GM12865 (cell line): ENCODE results near the gene SETD9.
A peak's percentile ranks its signal among the peaks of the same experiment; 100 is the strongest.

Source experiments
- DNase-seq: peaks from one replicate; pipeline ENCODE4 v3.0.0; 2010; ENCODE audit warnings: low read depth
- H3K4me3 ChIP-seq: 2 replicates; pipeline ENCODE4 v1.5.1; 2011; ENCODE audit warnings: mild to moderate bottlenecking, low read depth, low read length, control low read depth
- CTCF ChIP-seq: IDR thresholded peaks from 2 replicates; pipeline ENCODE4 v1.5.1; 2011; ENCODE audit warnings: low read length, control low read depth, low read depth, inconsistent platforms; ENCODE audit not compliant: insufficient read depth; ENCODE audit errors: missing control alignments

The SETD9 gene

GRCh38 chr5:56919942-56920662 lies 10.7 kb downstream of the SETD9 start:
- TF ChIP-seq CTCF: no peak
- no peak for DNase-seq
- no peak overlapping the region for H3K4me3 ChIP-seq

- H3K4me3 ChIP-seq: no peak overlapping the region
- no peak for DNase-seq
- no peak for TF ChIP-seq CTCF
These were observed 13.5 kb downstream of the SETD9 start for GRCh38 chr5:56922922-56923321.

GRCh38 chr5:56934325-56934724 lies 24.9 kb downstream of the SETD9 start:
- no peak for DNase-seq
- TF ChIP-seq CTCF: no peak
- H3K4me3 ChIP-seq: no peak overlapping the region

GRCh38 chr5:56938858-56939257 lies 29.5 kb downstream of the SETD9 start:
- DNase-seq: no peak
- no peak overlapping the region for H3K4me3 ChIP-seq
- no peak for TF ChIP-seq CTCF

DNA sequence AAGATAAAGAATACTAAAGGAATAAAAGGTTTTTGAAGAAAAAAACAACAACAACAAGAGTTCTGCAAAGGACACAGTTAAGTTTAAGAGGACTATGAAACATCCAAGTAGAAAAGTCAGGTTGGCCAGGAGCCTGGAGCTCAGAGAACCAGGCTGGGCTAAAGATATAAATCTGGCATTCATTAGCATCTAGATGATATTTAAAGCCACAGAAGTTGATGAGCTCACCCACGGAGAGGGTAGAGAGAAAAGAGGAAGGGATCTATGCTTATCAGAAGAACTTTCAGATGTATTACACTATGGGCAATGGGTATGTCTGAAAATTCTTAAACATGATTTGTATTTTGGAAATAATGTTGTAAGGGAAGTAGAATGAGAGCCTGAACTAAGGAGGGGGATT lies 32.6 kb downstream of the SETD9 start:
- no peak for DNase-seq
- TF ChIP-seq CTCF: no peak
- no peak overlapping the region for H3K4me3 ChIP-seq

- H3K4me3 ChIP-seq: no peak overlapping the region
- no peak for DNase-seq
- TF ChIP-seq CTCF: no peak
These were observed 37.7 kb downstream of the SETD9 start for GRCh38 chr5:56947052-56947451.

GRCh38 chr5:56950626-56951125 lies 41.3 kb downstream of the SETD9 start:
- peak overlapping the region; percentile 97 for H3K4me3 ChIP-seq
- peak; percentile 64 for DNase-seq
- TF ChIP-seq CTCF: no peak
